GM12872 (cell line): Measurements from ENCODE around the gene UBE2E2.

Experiments
- CTCF ChIP-seq: IDR thresholded peaks from 3 replicates; pipeline ENCODE4 v1.5.1; 2011; ENCODE audit warnings: low read depth, mild to moderate bottlenecking, low read length, moderate library complexity; ENCODE audit not compliant: insufficient read depth

UBE2E2 gene

GRCh38 chr3:23390446-23390845, 187.3 kb downstream of the UBE2E2 start:
- no peak for TF ChIP-seq CTCF

- TF ChIP-seq CTCF: no peak
Measured at GRCh38 chr3:23390989-23391553, 187.9 kb downstream of the UBE2E2 start.

- no peak for TF ChIP-seq CTCF
Measured at GRCh38 chr3:23395115-23395514, 192.0 kb downstream of the UBE2E2 start.

- no peak for TF ChIP-seq CTCF
Measured at GRCh38 chr3:23396746-23397145, 193.6 kb downstream of the UBE2E2 start.

- TF ChIP-seq CTCF: no peak
Measured at GRCh38 chr3:23399221-23399620, 196.1 kb downstream of the UBE2E2 start.

GRCh38 chr3:23402728-23403492, 199.8 kb downstream of the UBE2E2 start:
- TF ChIP-seq CTCF: no peak

GRCh38 chr3:23404246-23404645, 201.1 kb downstream of the UBE2E2 start:
- TF ChIP-seq CTCF: no peak
